ENCODE results near the gene RGSL1.
A peak's percentile ranks its signal among the peaks of the same experiment; 100 is the strongest.
"Not testable (repeated sequence)": the region's sequence is repeated elsewhere in the genome, so short reads cannot be mapped to it uniquely, and the experiment has no call there.

RGSL1 gene

DNA sequence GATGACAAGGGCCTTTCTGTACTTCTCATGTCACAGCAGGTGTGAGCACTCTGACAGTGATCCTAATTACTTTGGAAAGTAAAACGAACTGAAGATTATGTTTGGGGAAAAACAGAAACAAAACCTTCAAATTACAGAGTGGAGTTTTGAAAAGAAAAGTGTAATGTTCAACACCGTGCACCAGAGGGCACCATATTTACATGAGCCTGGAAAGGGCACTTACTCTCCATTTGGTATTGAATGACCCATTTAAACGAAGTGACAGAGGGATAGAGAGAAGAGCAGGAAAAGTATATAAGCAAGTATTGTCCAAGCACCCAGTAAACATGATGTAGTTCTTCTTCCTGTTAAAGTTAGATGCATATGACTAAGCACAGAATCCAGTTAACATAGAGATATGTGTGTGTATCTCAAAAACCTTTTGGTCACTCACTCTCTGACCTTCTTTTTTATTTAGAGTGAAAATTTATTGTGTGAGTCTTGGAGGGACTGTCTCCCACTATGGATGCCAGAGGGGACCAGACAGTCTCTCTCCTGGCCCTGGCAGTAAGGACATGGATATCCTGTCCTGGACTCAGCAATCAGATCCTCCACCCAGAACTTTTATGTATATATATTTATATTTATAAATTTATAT, 3.8 kb upstream of the RGSL1 start:
- H3K4me1 ChIP-seq (ENCODE audit: control insufficient read depth, insufficient read depth, low read length) = 0 out of 2 replicates have a peak, but pooled peaks cover 4% of the 10 kb centered on the region
- no peaks in the 10 kb centered on the region for H3K27me3 ChIP-seq (ENCODE audit: control insufficient read depth, insufficient read depth, low read length)
- no peaks in the 10 kb centered on the region for H3K9me3 ChIP-seq (ENCODE audit: control insufficient read depth, insufficient read depth, low read length)
- no peak overlapping the region for H3K27ac ChIP-seq (ENCODE audit: low read length)
- peak; percentile 22 for DNase-seq (ENCODE audit: low read depth, low spot score)
- H3K36me3 ChIP-seq (ENCODE audit: control insufficient read depth, insufficient read depth, low read length) = no peaks in the 10 kb centered on the region
- no CpG with 5 or more reads among the region's 3 CpGs for WGBS (ENCODE audit: insufficient coverage, insufficient read length)
- H3K4me3 ChIP-seq (ENCODE audit: low read length) = no peak overlapping the region

DNA sequence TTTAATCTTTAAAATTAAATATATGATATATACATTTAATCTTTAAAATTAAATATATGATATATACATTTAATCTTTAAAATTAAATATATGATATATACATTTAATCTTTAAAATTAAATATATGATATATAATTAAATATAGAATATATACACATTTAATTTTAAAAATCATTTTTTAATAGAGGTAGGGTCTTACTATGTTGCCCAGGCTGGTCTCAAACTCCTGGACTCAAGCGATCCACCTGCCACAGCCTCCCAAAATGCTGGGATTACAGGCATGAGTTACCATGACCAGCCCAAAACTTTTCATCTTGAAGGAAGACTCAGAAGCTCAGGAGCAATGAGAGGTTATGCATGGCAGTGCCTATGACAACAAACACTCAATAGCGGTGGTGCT, 2.8 kb upstream of the RGSL1 start:
- WGBS (ENCODE audit: insufficient coverage, insufficient read length) = no CpG with 5 or more reads among the region's 2 CpGs
- not testable (repeated sequence) for H3K4me1 ChIP-seq (ENCODE audit: control insufficient read depth, insufficient read depth, low read length); H3K27ac ChIP-seq (ENCODE audit: low read length); H3K36me3 ChIP-seq (ENCODE audit: control insufficient read depth, insufficient read depth, low read length); H3K27me3 ChIP-seq (ENCODE audit: control insufficient read depth, insufficient read depth, low read length); H3K9me3 ChIP-seq (ENCODE audit: control insufficient read depth, insufficient read depth, low read length); H3K4me3 ChIP-seq (ENCODE audit: low read length); DNase-seq (ENCODE audit: low read depth, low spot score)

DNA sequence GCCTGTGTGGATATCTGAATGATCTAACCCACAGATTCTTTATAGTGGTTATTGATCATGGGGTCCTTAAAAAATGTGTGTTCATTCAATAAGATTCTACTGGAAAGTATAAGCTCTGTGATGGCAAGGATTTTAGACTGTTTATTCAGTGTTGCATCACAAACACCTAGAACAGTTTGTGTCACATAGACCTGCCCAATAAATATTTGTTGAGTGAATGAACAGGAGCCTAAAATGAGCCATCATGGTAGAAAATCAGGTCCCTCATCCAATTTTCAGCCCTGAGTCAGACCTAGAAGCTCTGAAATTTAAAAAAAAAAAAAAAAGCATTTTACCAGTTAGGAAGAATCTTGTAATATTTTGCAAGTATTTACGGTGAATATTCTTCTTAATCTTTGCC, 2.3 kb upstream of the RGSL1 start:
- DNase-seq (ENCODE audit: low read depth, low spot score) = no peak
- H3K36me3 ChIP-seq (ENCODE audit: control insufficient read depth, insufficient read depth, low read length) = no peaks in the 10 kb centered on the region
- H3K4me3 ChIP-seq (ENCODE audit: low read length) = no peak overlapping the region
- H3K9me3 ChIP-seq (ENCODE audit: control insufficient read depth, insufficient read depth, low read length) = no peaks in the 10 kb centered on the region
- 0 out of 2 replicates have a peak, but pooled peaks cover 4% of the 10 kb centered on the region for H3K4me1 ChIP-seq (ENCODE audit: control insufficient read depth, insufficient read depth, low read length)
- no peaks in the 10 kb centered on the region for H3K27me3 ChIP-seq (ENCODE audit: control insufficient read depth, insufficient read depth, low read length)
- no CpG with 5 or more reads among the region's 1 CpG for WGBS (ENCODE audit: insufficient coverage, insufficient read length)
- no peak overlapping the region for H3K27ac ChIP-seq (ENCODE audit: low read length)

DNA sequence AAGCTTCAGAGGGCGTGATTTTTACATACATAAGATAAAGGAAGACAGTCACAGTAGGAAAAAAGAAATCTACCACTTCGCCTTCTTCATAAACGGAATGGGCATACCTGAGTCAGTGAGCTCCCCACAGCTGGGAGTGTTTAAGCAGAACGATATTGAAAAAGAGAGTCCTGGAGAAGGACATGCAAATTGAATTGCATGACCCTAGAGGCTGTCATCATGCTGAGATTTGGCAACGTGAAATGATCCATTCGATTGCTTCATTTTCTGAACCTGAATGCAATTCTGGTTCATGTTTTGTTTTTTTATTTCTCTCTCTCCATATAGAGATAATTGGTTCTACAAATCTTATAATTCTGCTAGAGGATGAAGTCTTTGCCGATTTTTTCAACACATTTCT, 3.7 kb downstream of the RGSL1 start:
- Histone ChIP-seq H3K4me1 (ENCODE audit: control insufficient read depth, insufficient read depth, low read length) (0 out of 2 replicates have a peak, but pooled peaks cover 1% of the 10 kb centered on the region), H3K27me3 (ENCODE audit: control insufficient read depth, insufficient read depth, low read length) (no peaks in the 10 kb centered on the region), H3K27ac (ENCODE audit: low read length) (no peak overlapping the region), H3K4me3 (ENCODE audit: low read length) (no peak overlapping the region), H3K36me3 (ENCODE audit: control insufficient read depth, insufficient read depth, low read length) (no peaks in the 10 kb centered on the region), H3K9me3 (ENCODE audit: control insufficient read depth, insufficient read depth, low read length) (no peaks in the 10 kb centered on the region)
- no CpG with 5 or more reads among the region's 7 CpGs for WGBS (ENCODE audit: insufficient coverage, insufficient read length)
- DNase-seq (ENCODE audit: low read depth, low spot score) = no peak

DNA sequence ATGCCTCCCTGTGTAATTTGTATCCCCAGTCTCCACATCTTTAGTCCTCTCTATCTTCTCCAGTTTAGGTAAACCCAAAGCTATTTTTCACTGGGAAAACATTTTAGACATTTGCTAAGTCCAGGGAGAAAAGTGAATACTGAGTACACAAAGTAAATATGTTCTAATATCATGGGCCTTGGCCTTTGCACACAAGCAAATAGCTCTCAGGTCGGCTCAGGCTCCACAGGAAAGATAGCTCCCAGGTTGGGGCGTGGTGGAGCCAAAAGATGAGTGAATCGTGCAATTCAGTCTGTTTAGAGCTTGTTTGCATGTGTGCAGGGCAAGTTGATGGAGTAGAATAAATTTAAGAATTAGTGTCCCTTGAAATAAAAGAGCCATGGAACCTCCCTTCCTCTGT, 7.9 kb downstream of the RGSL1 start:
- no peaks in the 10 kb centered on the region for H3K4me1 ChIP-seq (ENCODE audit: control insufficient read depth, insufficient read depth, low read length)
- WGBS (ENCODE audit: insufficient coverage, insufficient read length) = no CpG with 5 or more reads among the region's 3 CpGs
- H3K9me3 ChIP-seq (ENCODE audit: control insufficient read depth, insufficient read depth, low read length) = no peaks in the 10 kb centered on the region
- no peaks in the 10 kb centered on the region for H3K27me3 ChIP-seq (ENCODE audit: control insufficient read depth, insufficient read depth, low read length)
- no peaks in the 10 kb centered on the region for H3K36me3 ChIP-seq (ENCODE audit: control insufficient read depth, insufficient read depth, low read length)
- no peak for DNase-seq (ENCODE audit: low read depth, low spot score)
- no peak overlapping the region for H3K27ac ChIP-seq (ENCODE audit: low read length)
- H3K4me3 ChIP-seq (ENCODE audit: low read length) = no peak overlapping the region

DNA sequence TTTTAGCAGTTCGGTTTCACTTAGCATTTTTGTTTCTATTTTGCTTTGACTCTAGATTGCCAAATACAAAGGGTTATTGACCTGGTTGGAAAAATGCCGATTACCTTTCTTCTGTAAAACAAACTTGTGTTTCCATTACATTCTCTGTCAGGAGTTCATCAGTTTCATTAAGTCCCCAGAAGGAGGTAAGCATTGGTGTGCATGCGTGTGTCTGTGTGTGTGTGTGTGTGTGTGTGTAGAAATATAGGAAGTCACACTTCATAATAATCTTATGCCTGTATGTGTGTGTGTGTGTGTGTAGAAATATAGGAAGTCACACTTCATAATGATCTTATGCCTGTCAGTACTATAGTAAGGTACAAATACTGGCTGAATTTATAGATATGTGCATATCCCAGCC, 10.0 kb downstream of the RGSL1 start:
- Histone ChIP-seq H3K4me3 (ENCODE audit: low read length) (no peak overlapping the region), H3K4me1 (ENCODE audit: control insufficient read depth, insufficient read depth, low read length) (no peaks in the 10 kb centered on the region), H3K27me3 (ENCODE audit: control insufficient read depth, insufficient read depth, low read length) (no peaks in the 10 kb centered on the region), H3K27ac (ENCODE audit: low read length) (no peak overlapping the region), H3K9me3 (ENCODE audit: control insufficient read depth, insufficient read depth, low read length) (no peaks in the 10 kb centered on the region), H3K36me3 (ENCODE audit: control insufficient read depth, insufficient read depth, low read length) (no peaks in the 10 kb centered on the region)
- DNase-seq (ENCODE audit: low read depth, low spot score) = no peak
- WGBS (ENCODE audit: insufficient coverage, insufficient read length) = no CpG with 5 or more reads among the region's 3 CpGs

DNA sequence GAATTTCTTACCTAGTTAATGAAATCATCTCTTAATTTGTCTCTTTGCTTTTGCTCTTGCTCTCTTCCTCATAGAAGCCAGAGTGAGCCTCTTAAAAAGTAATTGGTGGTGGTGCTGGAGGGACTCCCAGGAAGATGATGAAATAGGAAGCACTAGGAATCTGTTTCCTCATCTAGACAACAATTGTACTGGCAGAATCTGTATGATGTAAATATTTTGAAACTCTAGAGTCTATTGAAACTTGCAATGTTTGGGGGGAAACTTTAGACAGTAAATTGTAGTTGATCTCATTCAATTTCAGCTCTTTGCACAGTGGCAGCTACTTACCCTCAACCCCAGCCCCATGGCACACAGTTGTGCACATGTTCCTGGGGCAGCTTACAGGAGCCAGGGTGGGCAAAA, 10.6 kb downstream of the RGSL1 start:
- no peak overlapping the region for H3K27ac ChIP-seq (ENCODE audit: low read length)
- no peaks in the 10 kb centered on the region for H3K36me3 ChIP-seq (ENCODE audit: control insufficient read depth, insufficient read depth, low read length)
- no peaks in the 10 kb centered on the region for H3K27me3 ChIP-seq (ENCODE audit: control insufficient read depth, insufficient read depth, low read length)
- no peaks in the 10 kb centered on the region for H3K4me1 ChIP-seq (ENCODE audit: control insufficient read depth, insufficient read depth, low read length)
- no peak for DNase-seq (ENCODE audit: low read depth, low spot score)
- H3K4me3 ChIP-seq (ENCODE audit: low read length) = no peak overlapping the region
- no peaks in the 10 kb centered on the region for H3K9me3 ChIP-seq (ENCODE audit: control insufficient read depth, insufficient read depth, low read length)

DNA sequence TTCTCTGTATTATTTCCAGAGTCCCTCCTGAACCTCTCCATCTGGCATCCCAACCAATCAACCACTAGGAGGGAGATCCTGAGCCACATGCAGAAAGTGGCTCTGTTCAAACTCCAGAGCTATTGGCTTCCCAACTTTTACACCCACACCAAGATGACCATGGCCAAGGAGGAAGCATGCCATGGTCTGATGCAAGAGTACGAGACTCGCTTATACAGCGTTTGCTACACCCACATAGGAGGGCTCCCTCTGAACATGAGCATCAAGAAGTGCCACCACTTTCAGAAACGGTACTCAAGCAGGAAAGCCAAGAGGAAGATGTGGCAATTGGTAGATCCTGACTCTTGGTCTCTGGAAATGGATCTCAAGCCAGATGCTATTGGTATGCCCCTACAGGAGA, 23.6 kb downstream of the RGSL1 start:
- no peaks in the 10 kb centered on the region for H3K9me3 ChIP-seq (ENCODE audit: control insufficient read depth, insufficient read depth, low read length)
- H3K27ac ChIP-seq (ENCODE audit: low read length) = no peak overlapping the region
- H3K4me3 ChIP-seq (ENCODE audit: low read length) = no peak overlapping the region
- no peak for DNase-seq (ENCODE audit: low read depth, low spot score)
- H3K4me1 ChIP-seq (ENCODE audit: control insufficient read depth, insufficient read depth, low read length) = no peaks in the 10 kb centered on the region
- WGBS (ENCODE audit: insufficient coverage, insufficient read length) = no CpG with 5 or more reads among the region's 4 CpGs
- no peaks in the 10 kb centered on the region for H3K36me3 ChIP-seq (ENCODE audit: control insufficient read depth, insufficient read depth, low read length)
- no peaks in the 10 kb centered on the region for H3K27me3 ChIP-seq (ENCODE audit: control insufficient read depth, insufficient read depth, low read length)

DNA sequence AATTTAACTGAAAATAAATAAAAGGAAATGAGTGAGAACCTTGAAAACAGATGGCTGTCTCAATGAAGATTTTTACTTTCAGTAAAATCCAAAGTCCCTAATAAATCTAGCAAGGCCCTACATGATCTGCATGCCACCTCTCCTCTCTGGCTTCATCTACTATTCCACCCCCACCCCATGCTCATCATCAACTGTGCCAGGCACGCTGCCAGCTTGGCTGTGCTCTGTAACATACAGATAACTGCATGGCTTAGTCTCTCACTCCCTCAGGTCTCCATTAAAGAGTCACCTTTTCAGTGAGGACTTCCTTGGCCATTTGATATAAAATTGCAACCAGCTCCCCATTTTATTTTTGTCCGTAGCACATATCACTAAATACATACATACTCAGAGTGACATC, 26.7 kb downstream of the RGSL1 start:
- no peaks in the 10 kb centered on the region for H3K36me3 ChIP-seq (ENCODE audit: control insufficient read depth, insufficient read depth, low read length)
- no peaks in the 10 kb centered on the region for H3K9me3 ChIP-seq (ENCODE audit: control insufficient read depth, insufficient read depth, low read length)
- no peak overlapping the region for H3K27ac ChIP-seq (ENCODE audit: low read length)
- no peaks in the 10 kb centered on the region for H3K27me3 ChIP-seq (ENCODE audit: control insufficient read depth, insufficient read depth, low read length)
- no peak overlapping the region for H3K4me3 ChIP-seq (ENCODE audit: low read length)
- H3K4me1 ChIP-seq (ENCODE audit: control insufficient read depth, insufficient read depth, low read length) = no peaks in the 10 kb centered on the region
- DNase-seq (ENCODE audit: low read depth, low spot score) = no peak
- no CpG with 5 or more reads among the region's 2 CpGs for WGBS (ENCODE audit: insufficient coverage, insufficient read length)

DNA sequence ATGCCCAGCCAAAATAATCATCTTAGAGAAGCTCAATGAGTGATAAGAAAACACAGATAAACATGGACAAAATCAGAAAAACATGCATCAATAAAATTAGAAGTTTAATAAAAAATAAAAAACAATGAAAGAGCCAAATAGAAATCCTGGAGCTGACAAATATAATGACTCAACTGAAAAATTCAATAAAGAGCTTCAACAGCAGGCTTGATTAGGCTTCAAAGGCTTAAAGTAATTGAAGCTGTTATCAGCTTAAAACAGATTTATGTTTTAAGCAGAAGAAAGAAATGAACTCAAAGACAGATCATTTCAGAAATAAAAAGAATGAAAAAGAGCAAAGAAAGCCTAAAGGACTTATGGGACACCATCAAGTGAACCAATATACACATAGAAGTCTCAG, 28.3 kb downstream of the RGSL1 start:
- Histone ChIP-seq H3K4me1 (ENCODE audit: control insufficient read depth, insufficient read depth, low read length) (no peaks in the 10 kb centered on the region), H3K9me3 (ENCODE audit: control insufficient read depth, insufficient read depth, low read length) (no peaks in the 10 kb centered on the region), H3K27ac (ENCODE audit: low read length) (no peak overlapping the region), H3K4me3 (ENCODE audit: low read length) (no peak overlapping the region), H3K36me3 (ENCODE audit: control insufficient read depth, insufficient read depth, low read length) (no peaks in the 10 kb centered on the region), H3K27me3 (ENCODE audit: control insufficient read depth, insufficient read depth, low read length) (no peaks in the 10 kb centered on the region)
- no peak for DNase-seq (ENCODE audit: low read depth, low spot score)

DNA sequence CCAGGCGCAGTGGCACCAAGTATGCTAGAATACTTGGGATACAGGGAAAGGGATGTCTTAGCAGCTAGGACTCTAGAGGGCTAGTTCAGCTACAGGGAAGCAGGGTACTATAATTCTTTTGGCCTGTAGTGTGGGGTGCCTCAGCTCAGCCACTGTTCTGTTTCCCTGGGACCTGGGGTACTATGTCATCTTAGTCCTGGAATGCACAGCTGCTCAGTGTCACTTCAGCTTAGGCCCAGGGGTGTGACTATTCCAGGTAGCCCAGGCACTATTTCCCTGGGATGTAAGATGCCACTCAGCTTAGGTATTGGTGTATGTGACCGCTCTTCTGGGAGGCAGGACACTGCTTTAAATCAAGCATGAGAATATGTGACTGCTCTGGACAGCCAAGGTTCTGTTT, 34.1 kb downstream of the RGSL1 start:
- no peak for DNase-seq (ENCODE audit: low read depth, low spot score)
- no peak overlapping the region for H3K4me3 ChIP-seq (ENCODE audit: low read length)
- no peak overlapping the region for H3K27ac ChIP-seq (ENCODE audit: low read length)
- no peaks in the 10 kb centered on the region for H3K36me3 ChIP-seq (ENCODE audit: control insufficient read depth, insufficient read depth, low read length)
- no peaks in the 10 kb centered on the region for H3K4me1 ChIP-seq (ENCODE audit: control insufficient read depth, insufficient read depth, low read length)
- no peaks in the 10 kb centered on the region for H3K9me3 ChIP-seq (ENCODE audit: control insufficient read depth, insufficient read depth, low read length)
- no peaks in the 10 kb centered on the region for H3K27me3 ChIP-seq (ENCODE audit: control insufficient read depth, insufficient read depth, low read length)
- no CpG with 5 or more reads among the region's 2 CpGs for WGBS (ENCODE audit: insufficient coverage, insufficient read length)
